ENCODE measurements around the gene MBNL2.

MBNL2 gene

DNA sequence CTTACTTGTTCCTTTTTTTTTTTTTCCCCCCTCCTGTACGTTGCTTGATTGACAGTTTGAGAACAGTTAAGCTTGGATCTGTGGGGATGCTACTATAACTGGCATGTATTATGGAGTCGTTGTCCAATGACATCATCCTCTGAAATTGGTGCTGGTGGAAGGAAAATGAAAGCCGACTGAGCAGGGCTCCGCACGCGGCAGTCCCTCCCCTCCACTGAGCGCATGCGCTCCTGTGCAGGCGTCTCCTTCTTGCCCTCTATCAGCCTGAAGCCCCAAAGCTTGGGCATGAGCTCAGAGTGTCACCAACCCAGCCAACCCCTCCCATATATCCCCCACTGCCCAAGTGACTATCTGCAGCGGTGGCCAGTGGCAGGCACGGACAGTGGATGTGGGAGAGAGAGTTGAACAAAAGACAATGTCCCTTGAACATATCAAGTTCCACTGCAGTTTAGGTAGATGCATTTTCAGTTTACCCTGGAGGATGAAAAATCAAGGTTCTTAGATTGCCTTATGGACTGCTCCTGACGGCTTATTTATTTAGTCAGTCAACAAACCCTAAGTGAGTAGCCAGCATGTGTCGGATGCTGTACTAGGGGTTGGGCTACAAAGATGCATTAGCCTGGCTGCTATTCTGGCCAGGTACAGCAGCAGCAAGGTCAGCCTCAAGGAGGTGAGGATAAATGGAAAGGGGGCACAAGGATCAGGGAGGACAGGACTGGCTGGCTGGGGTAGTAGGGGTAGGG is 20.8 kb downstream of the MBNL2 start:
- 97% methylated on average over 6 of the region's 13 CpGs for WGBS (ENCODE audit: insufficient coverage)
- Histone ChIP-seq H3K27ac (ENCODE audit: insufficient read depth in 1 of 2, low read depth in 1 of 2, low read length in 2 of 2, poor library complexity in 1 of 2, severe bottlenecking in 2 of 2) (no peak overlapping the region), H3K27me3 (replicated peaks in 2 of 5; ENCODE audit: control insufficient read depth in 4 of 5, insufficient read depth in 5 of 5, low read length in 4 of 5) (no peaks in the 10 kb centered on the region), H3K4me1 (ENCODE audit: control extremely low read depth in 1 of 4, control insufficient read depth in 4 of 4, insufficient read depth in 4 of 4, low read length in 3 of 4) (peaks cover 0 to 13% (median 3%) of the 10 kb centered on the region in 4 experiments), H3K9me3 (ENCODE audit: control extremely low read depth in 1 of 5, control insufficient read depth in 4 of 5, insufficient read depth in 2 of 5, low read depth in 1 of 5, low read length in 4 of 5) (no peaks in the 10 kb centered on the region), H3K36me3 (ENCODE audit: control insufficient read depth in 4 of 4, insufficient read depth in 4 of 4, low read length in 3 of 4) (peaks cover 0 to 2% (median 0%) of the 10 kb centered on the region in 4 experiments), H3K4me3 (ENCODE audit: control insufficient read depth in 1 of 7, extremely low read depth in 1 of 7, insufficient read depth in 4 of 7, low read depth in 2 of 7, low read length in 6 of 7) (no peak overlapping the region)
- DNase-seq, result no peak
- CTCF ChIA-PET, result interaction anchor here (1.2 kb wide), 1 partner anchor 15 kb away, joined by 3 read pairs; no protein-coding TSS in a partner anchor
- POLR2A ChIA-PET, result no interaction called here

DNA sequence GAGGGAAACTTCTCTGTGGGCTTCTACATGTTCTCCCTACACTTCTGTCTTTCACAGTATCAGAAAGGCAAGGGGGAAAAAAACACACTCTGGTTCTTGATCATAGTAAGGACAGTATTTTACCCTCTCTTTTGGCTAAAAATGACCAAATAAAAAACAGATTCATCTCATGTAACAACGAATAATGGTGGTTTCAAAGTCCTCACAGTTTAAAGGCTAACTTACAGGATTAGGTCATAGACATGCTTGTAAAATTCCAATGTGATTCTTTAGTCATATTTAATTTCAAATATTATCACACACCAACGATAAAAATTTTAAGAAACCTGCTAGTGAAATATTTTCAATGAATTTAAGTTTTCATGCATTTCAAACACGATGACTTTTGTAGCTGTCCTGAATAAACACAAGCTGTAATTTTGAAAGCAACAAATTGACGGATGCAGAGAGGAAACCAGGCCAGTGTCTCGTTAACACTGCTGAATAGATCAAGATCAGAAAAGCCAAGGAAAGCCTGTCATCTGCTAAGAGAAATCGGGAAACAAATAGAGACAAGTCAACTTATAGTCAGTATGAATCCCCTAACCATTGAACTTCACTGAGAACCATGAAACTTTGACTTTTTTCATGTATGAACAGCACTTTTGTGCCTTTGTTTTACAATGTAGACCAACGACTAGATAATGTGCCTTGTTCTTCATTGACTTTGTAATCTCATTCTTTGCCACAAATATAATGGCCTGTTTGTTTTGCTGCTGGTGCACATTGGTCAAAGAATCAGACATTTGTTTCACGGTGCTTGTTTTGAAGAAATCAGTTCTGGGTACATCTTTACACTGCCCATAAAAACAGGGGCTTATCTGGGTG is 22.0 kb downstream of the MBNL2 start:
- H3K27ac ChIP-seq (ENCODE audit: insufficient read depth in 1 of 2, low read depth in 1 of 2, low read length in 2 of 2, poor library complexity in 1 of 2, severe bottlenecking in 2 of 2), result no peak overlapping the region

DNA sequence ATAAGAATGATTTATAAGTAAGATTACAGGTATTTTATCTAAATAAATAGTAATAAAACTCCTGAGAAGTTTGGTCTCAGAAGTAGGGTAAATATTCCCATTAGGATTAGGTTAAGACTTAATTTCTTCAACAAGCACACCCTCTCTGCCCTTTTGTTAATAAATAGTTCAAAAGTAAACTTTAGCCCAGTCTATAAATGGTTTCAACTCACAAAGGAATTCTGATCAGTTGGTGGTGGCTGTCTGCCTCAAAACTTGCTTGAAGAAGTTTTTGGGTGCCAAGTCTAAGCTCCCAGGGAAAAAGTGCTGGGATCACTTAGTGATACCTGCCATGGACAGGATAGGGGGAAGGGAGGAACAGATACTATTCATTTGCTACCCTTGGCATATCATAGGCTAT is 22.9 kb downstream of the MBNL2 start:
- H3K9me3 ChIP-seq (ENCODE audit: control extremely low read depth in 1 of 5, control insufficient read depth in 4 of 5, insufficient read depth in 2 of 5, low read depth in 1 of 5, low read length in 4 of 5), result no peaks in the 10 kb centered on the region
- no peaks in the 10 kb centered on the region for H3K27me3 ChIP-seq (replicated peaks in 2 of 5; ENCODE audit: control insufficient read depth in 4 of 5, insufficient read depth in 5 of 5, low read length in 4 of 5)
- H3K27ac ChIP-seq (ENCODE audit: insufficient read depth in 1 of 2, low read depth in 1 of 2, low read length in 2 of 2, poor library complexity in 1 of 2, severe bottlenecking in 2 of 2), result no peak overlapping the region
- DNase-seq, result no peak
- no peak overlapping the region for H3K4me3 ChIP-seq (ENCODE audit: control insufficient read depth in 1 of 7, extremely low read depth in 1 of 7, insufficient read depth in 4 of 7, low read depth in 2 of 7, low read length in 6 of 7)
- CTCF ChIA-PET, result no interaction called here
- H3K4me1 ChIP-seq (ENCODE audit: control extremely low read depth in 1 of 4, control insufficient read depth in 4 of 4, insufficient read depth in 4 of 4, low read length in 3 of 4), result peaks cover 0 to 13% (median 3%) of the 10 kb centered on the region in 4 experiments
- POLR2A ChIA-PET, result no interaction called here
- no peaks in the 10 kb centered on the region for H3K36me3 ChIP-seq (ENCODE audit: control insufficient read depth in 4 of 4, insufficient read depth in 4 of 4, low read length in 3 of 4)

More for the DNA sequence above, 22.0 kb downstream of the MBNL2 start:
- no peaks in the 10 kb centered on the region for H3K36me3 ChIP-seq (ENCODE audit: control insufficient read depth in 4 of 4, insufficient read depth in 4 of 4, low read length in 3 of 4)
- DNase-seq, result no peak
- WGBS (ENCODE audit: insufficient coverage), result 97% methylated on average over 5 of the region's 8 CpGs
- H3K27me3 ChIP-seq (replicated peaks in 2 of 5; ENCODE audit: control insufficient read depth in 4 of 5, insufficient read depth in 5 of 5, low read length in 4 of 5), result no peaks in the 10 kb centered on the region
- H3K9me3 ChIP-seq (ENCODE audit: control extremely low read depth in 1 of 5, control insufficient read depth in 4 of 5, insufficient read depth in 2 of 5, low read depth in 1 of 5, low read length in 4 of 5), result no peaks in the 10 kb centered on the region
- POLR2A ChIA-PET, result no interaction called here
- CTCF ChIA-PET, result no interaction called here
- peaks cover 0 to 13% (median 3%) of the 10 kb centered on the region in 4 experiments for H3K4me1 ChIP-seq (ENCODE audit: control extremely low read depth in 1 of 4, control insufficient read depth in 4 of 4, insufficient read depth in 4 of 4, low read length in 3 of 4)
- no peak overlapping the region for H3K4me3 ChIP-seq (ENCODE audit: control insufficient read depth in 1 of 7, extremely low read depth in 1 of 7, insufficient read depth in 4 of 7, low read depth in 2 of 7, low read length in 6 of 7)

DNA sequence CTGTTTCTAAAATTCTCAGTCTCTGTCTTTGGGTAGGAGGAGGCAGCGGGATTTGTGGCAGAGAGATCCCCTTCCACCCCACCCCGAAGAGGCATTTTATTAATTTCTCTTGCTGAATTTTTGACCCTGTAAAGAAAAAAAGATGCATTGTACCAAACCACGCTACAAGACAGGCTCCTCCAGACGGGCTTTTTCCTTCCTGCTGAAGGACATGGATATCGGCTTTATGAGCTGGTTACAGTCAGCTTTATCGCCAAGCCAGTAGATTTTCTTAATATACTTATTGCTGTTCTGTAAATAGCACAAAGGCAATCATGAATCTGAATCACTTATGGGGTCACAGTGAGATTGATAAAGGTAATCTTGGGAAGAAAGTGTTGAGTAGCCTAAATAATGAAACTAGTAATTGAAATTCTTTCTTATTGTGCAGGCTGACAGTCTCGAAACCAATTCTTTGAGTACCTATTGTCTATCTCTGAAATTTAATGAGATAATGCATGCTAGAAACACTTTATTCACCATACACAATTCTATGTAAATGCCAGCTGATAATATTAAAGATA is 24.5 kb downstream of the MBNL2 start:
- Histone ChIP-seq H3K9me3 (ENCODE audit: control extremely low read depth in 1 of 5, control insufficient read depth in 4 of 5, insufficient read depth in 2 of 5, low read depth in 1 of 5, low read length in 4 of 5) (no peaks in the 10 kb centered on the region), H3K4me3 (ENCODE audit: control insufficient read depth in 1 of 7, extremely low read depth in 1 of 7, insufficient read depth in 4 of 7, low read depth in 2 of 7, low read length in 6 of 7) (no peak overlapping the region), H3K27ac (ENCODE audit: insufficient read depth in 1 of 2, low read depth in 1 of 2, low read length in 2 of 2, poor library complexity in 1 of 2, severe bottlenecking in 2 of 2) (no peak overlapping the region), H3K36me3 (ENCODE audit: control insufficient read depth in 4 of 4, insufficient read depth in 4 of 4, low read length in 3 of 4) (no peaks in the 10 kb centered on the region), H3K4me1 (ENCODE audit: control extremely low read depth in 1 of 4, control insufficient read depth in 4 of 4, insufficient read depth in 4 of 4, low read length in 3 of 4) (peaks cover 0 to 4% (median 1%) of the 10 kb centered on the region in 4 experiments), H3K27me3 (replicated peaks in 2 of 5; ENCODE audit: control insufficient read depth in 4 of 5, insufficient read depth in 5 of 5, low read length in 4 of 5) (no peaks in the 10 kb centered on the region)
- DNase-seq, result no peak
- ChIA-PET CTCF (no interaction called here), POLR2A (interaction anchor here (0.7 kb wide), 1 partner anchor 14 kb away, joined by 3 read pairs; no protein-coding TSS in a partner anchor)
- WGBS (ENCODE audit: insufficient coverage), result 62% methylated on average over 2 of the region's 7 CpGs

DNA sequence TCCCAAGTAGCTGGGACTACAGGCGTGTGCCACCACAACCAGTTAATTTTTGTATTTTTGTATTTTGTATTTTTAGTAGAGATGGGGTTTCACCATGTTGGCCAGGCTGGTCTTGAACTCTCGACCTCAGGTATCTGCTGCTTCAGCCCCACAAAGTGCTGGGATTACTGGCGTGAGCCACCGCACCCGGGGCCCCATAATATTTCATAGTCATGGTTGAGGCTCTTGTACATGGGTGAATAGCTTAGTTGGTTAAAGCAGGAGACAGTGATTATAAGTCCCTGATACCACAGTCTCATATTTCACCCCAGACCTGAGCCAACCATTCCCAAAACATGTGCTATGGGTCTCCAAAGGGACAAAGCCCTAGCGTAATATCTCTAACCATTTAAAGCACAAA is 26.1 kb downstream of the MBNL2 start:
- ChIA-PET CTCF (no interaction called here), POLR2A (interaction anchor here (0.7 kb wide), 1 partner anchor 31 kb away, joined by 3 read pairs; no protein-coding TSS in a partner anchor)
- Histone ChIP-seq H3K27ac (ENCODE audit: insufficient read depth in 1 of 2, low read depth in 1 of 2, low read length in 2 of 2, poor library complexity in 1 of 2, severe bottlenecking in 2 of 2) (no peak overlapping the region), H3K27me3 (replicated peaks in 2 of 5; ENCODE audit: control insufficient read depth in 4 of 5, insufficient read depth in 5 of 5, low read length in 4 of 5) (no peaks in the 10 kb centered on the region), H3K4me1 (ENCODE audit: control extremely low read depth in 1 of 4, control insufficient read depth in 4 of 4, insufficient read depth in 4 of 4, low read length in 3 of 4) (no peaks in the 10 kb centered on the region), H3K9me3 (ENCODE audit: control extremely low read depth in 1 of 5, control insufficient read depth in 4 of 5, insufficient read depth in 2 of 5, low read depth in 1 of 5, low read length in 4 of 5) (no peaks in the 10 kb centered on the region), H3K4me3 (ENCODE audit: control insufficient read depth in 1 of 7, extremely low read depth in 1 of 7, insufficient read depth in 4 of 7, low read depth in 2 of 7, low read length in 6 of 7) (no peak overlapping the region), H3K36me3 (ENCODE audit: control insufficient read depth in 4 of 4, insufficient read depth in 4 of 4, low read length in 3 of 4) (no peaks in the 10 kb centered on the region)
- no peak for DNase-seq
- WGBS (ENCODE audit: insufficient coverage), result 100% methylated on average over 1 of the region's 6 CpGs

DNA sequence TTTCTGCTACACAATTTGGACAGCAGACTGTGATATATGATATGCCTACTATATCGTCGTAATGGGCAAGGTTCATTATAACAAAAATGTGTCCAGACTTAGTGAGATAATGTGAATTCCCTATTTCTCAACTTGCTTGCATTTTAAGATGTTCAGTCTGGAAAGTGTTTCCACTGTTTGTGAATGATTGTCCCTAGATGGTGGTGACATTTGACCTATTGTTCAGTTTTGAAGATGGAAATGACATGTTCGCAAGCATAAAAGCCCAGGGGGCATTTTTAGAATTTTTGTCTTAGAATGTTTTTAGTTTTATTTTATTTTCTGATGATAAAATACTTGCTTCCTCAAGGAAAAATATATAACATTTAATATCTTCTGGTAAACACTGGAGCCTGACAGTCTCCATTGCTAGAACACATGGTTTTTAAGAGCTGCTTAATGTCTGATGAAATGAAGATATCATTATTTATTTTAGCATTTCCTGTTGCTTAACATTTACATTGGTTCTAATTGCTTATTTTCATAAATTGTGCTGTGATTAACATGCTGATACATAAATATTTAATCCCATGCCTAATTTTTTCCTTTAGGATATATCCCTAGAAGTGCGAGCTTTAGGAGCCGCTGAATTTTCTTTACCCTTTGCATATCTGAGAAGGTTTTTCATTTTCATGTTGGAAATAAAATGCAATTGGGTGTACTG is 27.1 kb downstream of the MBNL2 start:
- no peak overlapping the region for H3K4me3 ChIP-seq (ENCODE audit: control insufficient read depth in 1 of 7, extremely low read depth in 1 of 7, insufficient read depth in 4 of 7, low read depth in 2 of 7, low read length in 6 of 7)
- no peaks in the 10 kb centered on the region for H3K9me3 ChIP-seq (ENCODE audit: control extremely low read depth in 1 of 5, control insufficient read depth in 4 of 5, insufficient read depth in 2 of 5, low read depth in 1 of 5, low read length in 4 of 5)
- CTCF ChIA-PET, result interaction anchor here (0.9 to 2.1 kb wide), 4 partner anchors 9 to 36 kb away, joined by 3 to 9 read pairs (median 6); partner anchors contain the start of gene MBNL2
- H3K4me1 ChIP-seq (ENCODE audit: control extremely low read depth in 1 of 4, control insufficient read depth in 4 of 4, insufficient read depth in 4 of 4, low read length in 3 of 4), result no peaks in the 10 kb centered on the region
- no peaks in the 10 kb centered on the region for H3K27me3 ChIP-seq (replicated peaks in 2 of 5; ENCODE audit: control insufficient read depth in 4 of 5, insufficient read depth in 5 of 5, low read length in 4 of 5)
- no peak overlapping the region for H3K27ac ChIP-seq (ENCODE audit: insufficient read depth in 1 of 2, low read depth in 1 of 2, low read length in 2 of 2, poor library complexity in 1 of 2, severe bottlenecking in 2 of 2)
- WGBS (ENCODE audit: insufficient coverage), result no CpG with 5 or more reads among the region's 5 CpGs
- H3K36me3 ChIP-seq (ENCODE audit: control insufficient read depth in 4 of 4, insufficient read depth in 4 of 4, low read length in 3 of 4), result no peaks in the 10 kb centered on the region
- no peak for DNase-seq
- POLR2A ChIA-PET, result no interaction called here
